H9 (cell line): ENCODE measurements around the gene NENF. TPM values are rescaled to one million over a fixed set of nuclear protein-coding genes. Genes with fewer than 3 reads are reported as not detected.
"Not testable (repeated sequence)": the region's sequence is repeated elsewhere in the genome, so short reads cannot be mapped to it uniquely, and the experiment has no call there.

Source experiments
- DNase-seq: peaks from one replicate; pipeline ENCODE4 v3.0.0-alpha.2; 2017
- H2AFZ ChIP-seq: one replicate; pipeline ENCODE4 v1.6.1; 2013; ENCODE audit warnings: mild to moderate bottlenecking, low read length, control low read depth, moderate library complexity
- H2AK5ac ChIP-seq: 2 replicates; pipeline ENCODE4 v1.6.1; 2013; ENCODE audit warnings: low read length, control low read depth, mixed read lengths; ENCODE audit not compliant: insufficient read length
- H2BK120ac ChIP-seq: one replicate; pipeline ENCODE4 v1.6.1; 2013; ENCODE audit warnings: low read depth, mild to moderate bottlenecking, low read length, control low read depth, inconsistent platforms; ENCODE audit not compliant: poor library complexity, severe bottlenecking
- H2BK12ac ChIP-seq: 2 replicates; pipeline ENCODE4 v1.6.1; 2013; ENCODE audit warnings: low read length, control low read depth, mixed read lengths, low read depth; ENCODE audit not compliant: insufficient read length
- H2BK15ac ChIP-seq: 2 replicates; pipeline ENCODE4 v1.6.1; 2013; ENCODE audit warnings: low read depth, low read length, control low read depth
- H2BK20ac ChIP-seq: one replicate; pipeline ENCODE4 v1.6.1; 2013; ENCODE audit warnings: low read depth, mild to moderate bottlenecking, low read length, control low read depth, inconsistent platforms; ENCODE audit not compliant: poor library complexity, severe bottlenecking
- H2BK5ac ChIP-seq: 2 replicates; pipeline ENCODE4 v1.6.1; 2013; ENCODE audit warnings: low read length, control low read depth, mixed read lengths; ENCODE audit not compliant: insufficient read length
- H3K14ac ChIP-seq: 2 replicates; pipeline ENCODE4 v1.6.1; 2013; ENCODE audit warnings: low read length, control low read depth; ENCODE audit not compliant: insufficient read depth
- H3K18ac ChIP-seq: 2 replicates; pipeline ENCODE4 v1.6.1; 2013; ENCODE audit warnings: low read depth, mild to moderate bottlenecking, mixed read lengths, low read length, control low read depth; ENCODE audit not compliant: insufficient read length
- H3K23ac ChIP-seq: 2 replicates; pipeline ENCODE4 v1.6.1; 2013; ENCODE audit warnings: low read length, control low read depth, mixed read lengths, low read depth; ENCODE audit not compliant: insufficient read length
- H3K23me2 ChIP-seq: 2 replicates; pipeline ENCODE4 v1.6.1; 2013; ENCODE audit warnings: low read depth, mild to moderate bottlenecking, mixed read lengths, low read length, control low read depth; ENCODE audit not compliant: insufficient read length, poor library complexity, severe bottlenecking
- H3K27ac ChIP-seq: 2 replicates; pipeline ENCODE4 v1.5.1; 2013; ENCODE audit warnings: low read length, control low read depth, mixed read lengths, low read depth; ENCODE audit not compliant: insufficient read length
- H3K27me3 ChIP-seq: 2 replicates; pipeline ENCODE4 v1.6.1; 2013; ENCODE audit warnings: low read length, control low read depth, inconsistent platforms; ENCODE audit not compliant: insufficient read depth
- H3K4ac ChIP-seq: 2 replicates; pipeline ENCODE4 v1.6.1; 2013; ENCODE audit warnings: low read depth, mild to moderate bottlenecking, control low read depth, inconsistent platforms, low read length, moderate library complexity
- H3K4me1 ChIP-seq: 2 replicates; pipeline ENCODE4 v1.6.1; 2013; ENCODE audit warnings: low read length, control low read depth, inconsistent platforms; ENCODE audit not compliant: insufficient read depth
- H3K4me2 ChIP-seq: 2 replicates; pipeline ENCODE4 v1.6.1; 2013; ENCODE audit warnings: low read length, control low read depth, mixed read lengths; ENCODE audit not compliant: insufficient read length, insufficient read depth
- H3K56ac ChIP-seq: 2 replicates; pipeline ENCODE4 v1.6.1; 2013; ENCODE audit warnings: low read depth, mild to moderate bottlenecking, mixed read lengths, low read length, control low read depth; ENCODE audit not compliant: insufficient read length
- H3K79me1 ChIP-seq: 2 replicates; pipeline ENCODE4 v1.6.1; 2013; ENCODE audit warnings: low read depth, mild to moderate bottlenecking, moderate library complexity, low read length, control low read depth, inconsistent platforms; ENCODE audit not compliant: insufficient read depth, poor library complexity, severe bottlenecking
- H3K79me2 ChIP-seq: 2 replicates; pipeline ENCODE4 v1.6.1; 2013; ENCODE audit warnings: low read length, control low read depth, inconsistent platforms; ENCODE audit not compliant: insufficient read depth
- H3K9ac ChIP-seq: 2 replicates; pipeline ENCODE4 v1.6.1; 2013; ENCODE audit warnings: low read length, control low read depth, mixed read lengths; ENCODE audit not compliant: insufficient read length; ENCODE audit errors: extremely low read depth
- H3K9me3 ChIP-seq: one replicate; pipeline ENCODE4 v1.6.1; 2013; ENCODE audit warnings: low read depth, low read length, inconsistent platforms; ENCODE audit not compliant: control insufficient read depth
- H3T11ph ChIP-seq: one replicate; pipeline ENCODE4 v1.6.1; 2013; ENCODE audit warnings: mild to moderate bottlenecking, low read length, control low read depth, inconsistent platforms
- H4K20me1 ChIP-seq: one replicate; pipeline ENCODE4 v1.6.1; 2013; ENCODE audit not compliant: control insufficient read depth, insufficient read length, insufficient read depth
- H4K5ac ChIP-seq: 2 replicates; pipeline ENCODE4 v1.6.1; 2013; ENCODE audit warnings: low read depth, mild to moderate bottlenecking, mixed read lengths, low read length, control low read depth; ENCODE audit not compliant: insufficient read length
- H4K8ac ChIP-seq: replicated peaks from 2 replicates; pipeline ENCODE4 v1.6.1; 2013; ENCODE audit warnings: low read length, control low read depth, mixed read lengths, low read depth; ENCODE audit not compliant: insufficient read length
- H4K91ac ChIP-seq: 2 replicates; pipeline ENCODE4 v1.6.1; 2013; ENCODE audit warnings: low read depth, mild to moderate bottlenecking, moderate library complexity, mixed read lengths, low read length, control low read depth; ENCODE audit not compliant: insufficient read length
- H3K27ac Mint-ChIP-seq, 3 experiments: 2 replicates in 2 of 3; 3 replicates in 1 of 3; pipeline ENCODE4 v1.8.0; 2020 to 2021; ENCODE audit warnings: mixed read lengths in 3 of 3, mild to moderate bottlenecking in 1 of 3, moderate library complexity in 1 of 3
- H3K27me3 Mint-ChIP-seq: 2 replicates; pipeline ENCODE4 v1.8.0; 2021; ENCODE audit warnings: low read depth, mild to moderate bottlenecking, moderate library complexity, mixed read lengths
- H3K36me3 Mint-ChIP-seq, 3 experiments: 2 replicates in 2 of 3; 3 replicates in 1 of 3; pipeline ENCODE4 v1.8.0; 2020 to 2021; ENCODE audit warnings: low read depth in 3 of 3, mixed read lengths in 3 of 3; ENCODE audit not compliant: insufficient read depth in 1 of 3
- H3K4me1 Mint-ChIP-seq, 2 experiments: 2 replicates each; pipeline ENCODE4 v1.8.0; 2020; ENCODE audit warnings: mixed read lengths in 2 of 2
- H3K4me3 Mint-ChIP-seq, 2 experiments: 2 replicates in 1 of 2; 3 replicates in 1 of 2; pipeline ENCODE4 v1.8.0; 2020 to 2021; ENCODE audit warnings: mild to moderate bottlenecking in 2 of 2, mixed read lengths in 2 of 2, moderate library complexity in 1 of 2
- H3K9me3 Mint-ChIP-seq, 2 experiments: 2 replicates in 1 of 2; 3 replicates in 1 of 2; pipeline ENCODE4 v1.8.0; 2020; ENCODE audit warnings: mild to moderate bottlenecking in 2 of 2, mixed read lengths in 2 of 2, moderate library complexity in 1 of 2
- CTCF ChIP-seq: fragments of 200-600 bp; sonication (generic); conservative IDR thresholded peaks from 3 replicates; pipeline ENCODE4 v1.8.0; 2021; ENCODE audit warnings: antibody characterized with exemption, mild to moderate bottlenecking
- WGBS: extraction: QIAGEN DNeasy Blood & Tissue Kit; methylation state at CpG from one replicate; pipeline ENCODE4 v1.1.7; 2013; ENCODE audit warnings: missing lambda C conversion rate, low lambda C conversion rate, mixed read lengths; ENCODE audit not compliant: insufficient read length; ENCODE audit errors: extremely low coverage; 5-methylcytosine and 5-hydroxymethylcytosine counted together
- total RNA-seq: library from RNA; stranded (reverse); gene quantifications from 2 replicates; pipeline ENCODE4 v1.2.1, GENCODE V29; 2021

Gene NENF
- total RNA-seq, 1 experiment from 2014 or later, result 28.3 TPM

- Histone ChIP-seq H4K5ac (no peak overlapping the region), H3K23me2 (no peaks in the 10 kb centered on the region), H2BK5ac (no peak overlapping the region), H2BK12ac (no peak overlapping the region), H3K14ac (no peak overlapping the region), H3K79me1 (no peaks in the 10 kb centered on the region), H3K9me3 (no peaks in the 10 kb centered on the region), H3K9ac (no peak overlapping the region), H4K91ac (no peak overlapping the region), H3K23ac (no peak overlapping the region), H3K4me1 (no peaks in the 10 kb centered on the region), H3K79me2 (no peaks in the 10 kb centered on the region), H3K4me2 (no peak overlapping the region), H2BK15ac (no peak overlapping the region), H2AFZ (no peak overlapping the region), H2BK120ac (no peak overlapping the region), H2AK5ac (no peak overlapping the region), H4K8ac (no peak overlapping the region), H3K27me3 (no peaks in the 10 kb centered on the region), H3K56ac (no peak overlapping the region), H3K27ac (no peak overlapping the region), H2BK20ac (no peak overlapping the region), H3T11ph (no peak overlapping the region), H4K20me1 (no peaks in the 10 kb centered on the region), H3K18ac (no peak overlapping the region), H3K4ac (no peak overlapping the region)
- no CpG with 5 or more reads among the region's 7 CpGs for WGBS
- H3K9me3 Mint-ChIP-seq, result no peaks in the 10 kb centered on the region
- H3K4me1 Mint-ChIP-seq, result peaks cover 12 to 14% of the 10 kb centered on the region in 2 experiments
- TF ChIP-seq CTCF, result no peak
- no peak overlapping the region for H3K27ac Mint-ChIP-seq
- no peaks in the 10 kb centered on the region; the same call in none of the 2 replicates for H3K27me3 Mint-ChIP-seq
- H3K4me3 Mint-ChIP-seq, result no peak overlapping the region
- H3K36me3 Mint-ChIP-seq, result no peaks in the 10 kb centered on the region
- no peak for DNase-seq
Measured at GRCh38 chr1:212479188-212479587, 46.5 kb downstream of the NENF start.

GRCh38 chr1:212480711-212481437, 48.2 kb downstream of the NENF start:
- not testable (repeated sequence) for H3K4me2 ChIP-seq, H3K18ac ChIP-seq, H2BK15ac ChIP-seq, H3K79me1 ChIP-seq, H4K20me1 ChIP-seq, H3K27ac Mint-ChIP-seq, H3K9ac ChIP-seq, H3K4me1 ChIP-seq, H3K79me2 ChIP-seq, H3K27me3 ChIP-seq, H3K9me3 Mint-ChIP-seq, H3K27me3 Mint-ChIP-seq, H3K27ac ChIP-seq, H2BK20ac ChIP-seq, H2AK5ac ChIP-seq, H3K56ac ChIP-seq, H3K4ac ChIP-seq, H4K5ac ChIP-seq, H4K8ac ChIP-seq, H3K36me3 Mint-ChIP-seq, DNase-seq, H3K23me2 ChIP-seq, H3K23ac ChIP-seq, H2AFZ ChIP-seq, H3T11ph ChIP-seq, H2BK5ac ChIP-seq, H3K4me3 Mint-ChIP-seq, H2BK120ac ChIP-seq, H4K91ac ChIP-seq, H3K9me3 ChIP-seq, H2BK12ac ChIP-seq, H3K14ac ChIP-seq
- peaks cover 12 to 17% of the 10 kb centered on the region in 2 experiments for H3K4me1 Mint-ChIP-seq
- whole genome bisulfite sequencing, result no CpG with 5 or more reads among the region's 11 CpGs
